Muscle of arm (tissue), 14 donors: ENCODE data around the gene PLEKHH1. TPM values are rescaled to one million over a fixed set of nuclear protein-coding genes. Genes with fewer than 3 reads are reported as not detected.

Experiments used
- DNase-seq: peaks from one replicate; pipeline ENCODE4 v3.0.0-alpha.2; 2013
- long read RNA-seq, 11 donors: transcript quantifications; one replicate each; lab custom pipeline, GENCODE V29; 2026
- polyA plus RNA-seq, 12 donors: library from polyadenylated mRNA; unstranded; fragments of 120-200 nt; gene quantifications; one replicate each; pipeline ENCODE4 v1.2.1, GENCODE V29; 2013; ENCODE audit not compliant: insufficient read length in 12 of 12

PLEKHH1 gene
- 10 to 100 TPM in 2 of 12 donors, 1 to 10 TPM in 8, under 1 TPM in 1, not detected in 1; 1.00 to 13.1 (median 1.7) TPM for polyA plus RNA-seq
- long read RNA-seq, donor 1, full-length matches to known transcripts = 2 of 2 reads
- long read RNA-seq, donor 1, partial matches to known transcripts = 0 of 2 reads
- long read RNA-seq, donor 1, other reads (novel, unspliced or antisense) = 0 of 2 reads
- long read RNA-seq, donor 2, partial matches to known transcripts = 36 of 36 reads
- long read RNA-seq, donor 2, other reads (novel, unspliced or antisense) = 0 of 36 reads
- long read RNA-seq, donor 3, partial matches to known transcripts = 18 of 25 reads
- long read RNA-seq, donor 3, other reads (novel, unspliced or antisense) = 7 of 25 reads
- long read RNA-seq, donor 4 = 0 reads
- long read RNA-seq, donor 5, full-length matches to known transcripts = 1 of 1 reads
- long read RNA-seq, donor 5, partial matches to known transcripts = 0 of 1 reads
- long read RNA-seq, donor 5, other reads (novel, unspliced or antisense) = 0 of 1 reads
- long read RNA-seq, donor 6, partial matches to known transcripts = 0 of 12 reads
- long read RNA-seq, donor 6, other reads (novel, unspliced or antisense) = 12 of 12 reads
- long read RNA-seq, donor 7 = 0 reads
- long read RNA-seq, donor 8, full-length matches to known transcripts = 1 of 1 reads
- long read RNA-seq, donor 8, partial matches to known transcripts = 0 of 1 reads
- long read RNA-seq, donor 8, other reads (novel, unspliced or antisense) = 0 of 1 reads
- long read RNA-seq, donor 9 = 0 reads
- long read RNA-seq, donor 10, partial matches to known transcripts = 0 of 5 reads
- long read RNA-seq, donor 10, other reads (novel, unspliced or antisense) = 5 of 5 reads
- long read RNA-seq, donor 11 = 0 reads

DNA sequence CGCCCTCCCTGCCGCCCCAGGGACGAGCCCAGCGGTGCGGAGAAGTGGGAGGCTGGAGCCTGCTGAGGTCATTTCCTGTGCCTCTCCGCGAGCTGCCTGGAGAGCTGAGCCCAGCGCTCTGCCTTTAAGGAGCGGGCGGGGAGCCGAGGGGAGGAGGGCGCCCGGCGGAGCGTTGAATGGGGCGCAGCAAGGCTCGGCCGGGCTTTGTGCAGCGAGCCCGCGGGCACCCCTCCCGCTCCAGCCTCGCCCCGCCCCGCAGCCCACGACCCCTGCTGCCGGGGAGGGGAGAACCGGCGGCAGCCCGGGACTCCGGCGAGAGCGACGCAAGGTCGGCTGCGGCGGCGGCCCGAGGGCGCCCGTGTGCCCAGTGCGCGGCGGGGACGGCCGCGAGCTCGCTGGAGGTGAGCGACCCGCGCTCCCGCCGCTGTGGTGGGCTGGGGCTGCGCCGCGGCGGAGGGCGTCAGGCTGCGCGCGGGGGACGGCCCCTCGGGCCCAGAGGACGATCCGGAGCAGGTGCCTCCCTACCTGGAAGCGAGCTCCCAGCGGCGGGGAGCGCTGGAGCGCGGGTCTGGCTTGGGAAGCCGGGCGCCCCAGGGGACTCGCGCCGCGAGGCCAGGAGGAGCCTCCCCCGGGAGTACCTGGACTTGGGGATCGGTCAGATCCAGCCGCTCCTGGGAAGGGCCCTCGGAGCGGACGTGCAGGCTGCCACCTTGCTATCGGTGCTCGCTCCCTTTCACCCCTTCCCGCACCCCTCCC is at the start of gene PLEKHH1:
TSS of gene PLEKHH1 (plus strand) at position 293 of the 756 bp plus-strand sequence. CDS start 8,578 bp downstream, outside the sequence.
- DNase-seq = peak; percentile 52

DNA sequence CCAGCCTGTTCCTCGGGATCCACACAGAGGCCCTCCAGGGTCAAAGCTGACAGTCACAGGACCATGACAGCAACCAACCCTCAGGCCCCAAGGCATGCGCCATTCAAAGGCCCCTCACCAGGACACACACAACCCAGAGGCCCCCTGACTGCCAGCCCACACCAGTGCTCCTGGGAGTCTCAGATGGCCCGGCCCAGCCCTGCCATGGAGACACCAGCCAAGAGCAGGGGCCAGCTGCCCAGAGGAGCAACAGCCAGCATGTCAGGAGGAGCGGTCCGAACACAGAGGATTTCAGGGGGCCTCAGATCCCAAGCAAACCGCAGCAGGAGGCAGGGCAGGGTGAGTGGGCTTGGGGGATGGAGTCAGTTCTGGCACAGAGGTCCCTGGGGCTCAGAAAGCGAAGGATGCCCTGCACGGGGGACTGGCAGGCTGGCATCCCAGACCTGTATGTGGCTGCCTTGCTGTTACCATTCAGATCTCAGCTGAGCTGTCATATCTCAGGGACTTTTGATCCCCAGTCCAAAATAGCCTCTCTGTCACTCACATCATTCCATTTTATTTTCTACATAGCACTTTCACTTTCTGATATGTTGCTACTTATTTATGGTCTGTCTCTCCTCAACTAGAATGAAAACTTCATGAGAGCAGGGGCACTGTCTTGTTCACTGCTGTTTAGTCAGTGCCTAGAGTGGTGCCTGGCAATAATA is 49.4 kb upstream of the PLEKHH1 start:
- no peak for DNase-seq

DNA sequence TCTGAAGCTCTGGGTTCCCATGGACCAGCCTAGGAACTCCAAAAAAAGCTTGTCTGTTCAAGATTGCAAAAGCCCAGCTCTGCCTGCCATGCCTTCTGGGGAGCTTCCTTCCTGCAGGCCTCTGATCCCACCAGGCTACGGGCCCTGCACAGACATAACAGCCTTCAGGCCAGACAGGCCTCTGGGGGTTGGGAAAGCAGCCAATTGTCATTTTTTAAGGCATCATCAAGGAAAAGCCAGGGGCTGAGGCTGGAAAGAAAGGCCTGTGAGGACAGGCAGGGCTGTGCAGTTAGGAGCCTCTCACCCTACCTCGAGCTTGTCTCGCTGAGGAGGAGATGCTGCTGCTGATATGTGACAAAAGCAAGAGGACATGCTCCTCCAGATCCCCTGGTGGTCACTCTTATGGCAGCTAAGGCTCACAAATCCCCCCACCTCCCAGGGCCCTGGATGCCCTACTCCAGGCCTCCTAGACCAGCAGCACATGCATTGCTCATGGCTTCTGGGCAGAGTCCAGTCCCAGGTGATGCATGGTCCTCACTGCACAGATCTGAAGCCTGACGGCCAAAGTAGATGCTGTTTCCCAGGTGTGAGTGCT is 47.5 kb upstream of the PLEKHH1 start:
- no peak for DNase-seq

DNA sequence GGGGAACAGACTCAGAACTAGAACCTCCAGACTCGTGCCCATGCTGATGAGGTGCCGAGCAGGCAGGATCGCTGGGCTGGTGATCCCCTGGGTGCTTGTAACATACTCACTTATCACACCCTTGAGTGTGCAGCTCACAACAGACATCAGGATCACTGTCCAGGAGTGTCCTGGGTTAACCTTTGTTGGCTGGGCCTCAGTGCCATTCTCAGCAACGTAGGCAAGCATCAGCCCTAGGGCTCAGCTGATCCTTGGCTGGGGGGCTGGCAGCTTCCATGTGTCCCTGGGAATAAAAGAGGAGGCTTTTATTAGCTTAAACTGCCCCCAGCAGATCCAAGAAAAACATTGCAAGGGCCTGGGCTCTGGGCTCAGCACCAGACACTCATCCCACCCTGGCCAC is 46.2 kb upstream of the PLEKHH1 start:
- DNase-seq = no peak

DNA sequence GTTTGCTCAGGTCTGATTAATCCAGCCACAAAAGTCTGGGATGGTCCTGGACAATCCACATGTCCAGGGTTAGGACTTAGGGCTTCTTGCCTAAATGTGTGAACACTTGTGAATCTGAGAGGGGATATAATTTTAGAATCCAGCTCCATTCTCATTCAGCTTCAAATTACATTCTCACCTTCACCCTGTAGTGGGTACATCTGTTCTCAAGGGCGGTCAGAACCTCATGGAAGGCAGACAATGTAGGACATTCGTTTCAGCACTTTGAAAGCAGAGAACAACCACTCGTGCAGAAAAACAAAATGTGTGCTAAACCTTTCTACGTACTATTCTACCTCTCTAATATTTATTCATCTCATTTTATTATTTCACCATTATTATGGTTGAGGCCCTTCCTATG is 45.8 kb upstream of the PLEKHH1 start:
- DNase-seq = no peak

DNA sequence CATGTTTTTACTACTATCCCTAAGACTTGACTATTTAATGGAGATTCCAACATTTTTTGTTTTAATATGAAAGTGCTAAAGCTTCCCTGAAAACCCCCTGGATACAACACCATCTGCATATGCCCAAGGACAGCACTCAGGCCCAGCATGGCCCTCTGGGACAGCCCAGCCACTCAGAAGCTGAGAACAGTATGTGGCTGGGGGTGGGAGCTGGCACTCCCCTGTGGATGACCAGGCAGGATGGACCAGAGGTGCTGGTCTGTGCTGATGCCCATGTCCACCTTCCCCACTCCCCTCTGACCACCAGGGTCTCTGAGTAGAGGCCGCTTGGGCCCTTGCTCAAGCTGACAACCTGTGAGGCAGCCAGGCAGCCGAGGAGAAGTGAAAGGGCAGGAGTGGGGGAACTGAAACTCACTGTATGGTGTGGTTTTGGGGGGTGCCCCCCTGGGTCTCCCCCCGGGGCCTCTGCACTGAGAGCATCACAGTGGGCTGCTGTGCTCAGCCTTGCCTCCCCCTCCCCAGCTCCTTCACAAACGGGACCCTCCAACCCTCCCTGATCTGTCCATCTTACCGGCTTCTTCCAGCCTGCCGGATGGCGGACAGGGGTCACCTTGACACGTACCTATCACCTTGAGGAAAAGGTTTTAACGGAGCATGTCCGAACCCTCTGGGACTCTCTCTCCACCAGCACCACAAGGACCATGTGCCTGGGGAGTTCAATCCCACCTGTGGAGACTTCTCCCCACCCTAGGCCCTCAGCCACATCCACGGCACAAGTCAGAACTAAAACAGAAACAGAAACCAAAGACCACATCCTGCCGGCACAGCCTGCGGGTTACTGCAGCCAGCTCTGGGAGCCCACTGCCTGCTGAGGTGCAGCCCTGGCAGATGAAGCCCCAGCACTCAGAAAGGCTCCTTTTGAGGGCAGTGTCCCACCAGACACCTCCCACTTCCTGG is 44.9 kb upstream of the PLEKHH1 start, which contains the start of gene TMEM229B:
TSS of gene TMEM229B (minus strand) at position 785 of the 957 bp plus-strand sequence. CDS start 14,798 bp downstream, outside the sequence.
- peak; percentile 8 for DNase-seq

DNA sequence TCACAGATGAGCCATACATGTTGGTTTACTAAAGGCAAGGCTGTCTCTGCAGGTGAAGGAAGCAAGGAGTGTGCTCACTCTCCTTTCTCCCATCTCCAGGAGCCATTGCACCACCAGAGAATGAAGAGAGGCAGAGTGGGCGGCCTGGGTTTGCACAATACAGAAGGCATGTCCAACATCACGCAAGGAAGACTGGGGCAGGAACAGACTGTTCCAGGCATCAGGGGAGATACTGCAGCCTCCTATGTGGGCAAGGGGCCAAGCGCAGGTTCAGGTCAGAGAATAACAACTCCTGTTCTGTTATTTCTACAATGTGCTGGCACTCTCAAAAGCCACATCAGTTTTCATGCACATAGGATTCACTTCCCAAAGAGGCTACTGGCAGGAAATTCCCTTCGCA is 42.9 kb upstream of the PLEKHH1 start:
- no peak for DNase-seq

DNA sequence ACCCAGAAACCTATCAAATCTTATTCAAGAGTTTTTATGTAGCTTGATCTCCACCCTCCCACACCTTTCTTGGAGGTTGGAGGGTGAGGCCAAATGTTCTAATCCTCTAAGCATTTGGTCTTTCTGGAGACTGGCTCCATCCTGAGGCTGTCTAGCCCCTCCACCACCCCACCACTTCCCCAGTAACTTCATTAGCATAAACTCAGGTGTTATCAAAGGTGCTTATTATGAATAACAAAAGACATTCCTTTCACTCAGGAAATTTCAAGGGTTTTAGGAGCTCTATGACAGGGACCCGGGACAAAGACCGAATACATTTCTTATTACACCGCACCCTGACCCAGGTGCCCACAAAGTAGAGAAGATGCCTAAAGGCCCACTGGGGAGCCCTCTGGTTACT is 41.8 kb upstream of the PLEKHH1 start:
- DNase-seq = no peak

DNA sequence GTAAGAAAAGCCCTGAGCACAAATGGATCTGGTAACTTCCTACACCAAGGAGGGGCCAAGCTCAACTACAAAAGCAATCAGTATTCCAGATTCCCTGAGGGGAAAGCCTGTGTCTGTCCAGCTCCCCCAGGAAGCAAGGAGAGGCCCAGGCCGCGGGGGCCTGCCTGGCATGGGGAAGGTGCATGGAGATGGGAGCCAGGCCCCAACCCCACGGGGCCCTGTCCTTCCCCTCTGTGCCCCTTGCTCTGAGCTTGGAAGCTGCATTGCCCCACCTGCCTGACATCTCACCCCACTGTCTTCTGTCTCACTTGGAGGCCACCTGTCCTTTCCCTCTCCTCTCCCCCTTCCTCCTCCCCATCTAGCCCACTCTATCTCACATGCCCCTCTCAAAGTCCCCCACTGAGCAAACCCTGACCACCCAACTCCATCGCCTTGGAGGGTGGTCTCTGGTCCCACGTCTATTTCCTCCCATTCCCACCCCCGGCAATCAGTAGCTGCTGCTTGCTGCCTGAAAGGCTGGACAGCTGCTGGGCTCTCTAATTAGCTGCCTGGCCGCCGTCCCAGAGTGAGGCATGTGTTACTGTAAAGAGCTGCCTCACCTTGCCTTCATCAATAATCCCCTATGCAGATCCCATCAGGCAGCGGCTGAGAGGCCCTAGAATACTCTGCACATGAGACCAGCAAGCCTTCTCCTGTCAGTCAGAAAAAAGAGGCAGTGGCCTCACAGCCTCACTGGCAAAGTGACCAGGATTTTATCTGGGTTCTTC is 41.2 kb upstream of the PLEKHH1 start:
- DNase-seq = no peak

DNA sequence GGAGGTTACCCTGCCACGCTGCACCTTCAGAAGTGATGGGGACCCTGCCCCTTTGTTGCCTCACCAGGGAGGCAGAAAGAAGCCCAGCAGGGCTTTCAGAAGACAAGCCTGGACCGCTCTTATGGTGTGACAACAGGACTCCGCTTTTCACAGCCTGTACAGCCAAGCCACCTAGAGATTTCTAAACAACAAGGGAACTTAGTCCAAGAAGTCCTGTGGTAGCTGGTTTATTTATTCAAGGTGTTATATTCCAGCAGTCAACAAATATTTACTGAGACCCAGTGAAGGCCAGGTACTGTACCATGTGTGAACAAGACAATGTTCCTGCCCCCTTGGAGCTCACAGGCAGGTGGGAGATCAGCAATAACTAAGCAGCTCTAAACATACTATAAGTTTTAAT is 40.6 kb upstream of the PLEKHH1 start:
- no peak for DNase-seq

DNA sequence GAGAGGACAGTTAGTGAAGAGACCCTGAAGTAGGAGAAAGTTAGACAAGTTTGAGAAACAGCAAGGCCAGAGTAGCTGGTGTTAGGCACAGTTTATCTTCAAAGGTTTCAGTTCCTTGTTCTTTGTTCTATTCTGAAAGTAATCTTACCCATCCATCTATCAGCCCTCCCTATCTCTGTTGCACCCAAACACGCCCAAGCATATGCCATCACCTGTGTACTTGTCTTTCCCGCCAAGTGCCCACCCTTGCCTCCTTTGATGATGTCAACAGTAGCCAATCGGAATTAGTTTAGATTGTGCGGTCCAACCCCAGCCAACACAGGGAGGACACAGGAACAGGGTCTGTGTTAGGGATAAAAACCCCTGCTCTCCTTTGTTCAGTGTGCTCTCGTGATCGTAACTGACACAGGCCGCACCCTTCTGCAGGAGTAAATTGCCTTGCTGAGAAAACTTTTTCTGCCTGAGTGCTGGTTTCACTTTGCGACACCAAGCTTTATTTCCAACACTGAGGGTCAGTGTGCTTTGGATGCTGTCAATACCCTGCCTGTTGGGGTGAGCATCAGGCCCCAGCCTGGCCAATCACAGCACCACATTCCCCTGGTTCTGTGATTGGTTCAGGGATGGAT is 39.9 kb upstream of the PLEKHH1 start:
- no peak for DNase-seq

DNA sequence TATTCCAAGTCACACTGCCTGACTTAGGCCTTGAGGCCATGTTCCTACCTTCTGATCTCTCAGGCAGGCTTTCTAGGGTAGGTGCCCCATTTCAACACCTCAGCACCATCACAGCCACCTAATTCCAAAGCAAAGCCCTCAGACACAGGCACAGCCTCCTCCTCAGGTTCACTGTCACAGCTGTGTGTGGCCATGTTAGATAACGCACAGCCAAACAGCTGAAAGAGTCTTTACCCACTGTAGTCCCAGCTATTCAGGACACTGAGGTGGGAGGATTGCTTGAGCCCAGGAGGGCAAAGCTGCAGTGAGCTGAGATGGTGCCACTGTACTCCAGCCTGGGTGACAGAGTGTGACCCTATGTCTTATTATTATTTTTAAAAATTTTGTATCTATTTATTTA is 37.3 kb upstream of the PLEKHH1 start:
- DNase-seq = no peak

DNA sequence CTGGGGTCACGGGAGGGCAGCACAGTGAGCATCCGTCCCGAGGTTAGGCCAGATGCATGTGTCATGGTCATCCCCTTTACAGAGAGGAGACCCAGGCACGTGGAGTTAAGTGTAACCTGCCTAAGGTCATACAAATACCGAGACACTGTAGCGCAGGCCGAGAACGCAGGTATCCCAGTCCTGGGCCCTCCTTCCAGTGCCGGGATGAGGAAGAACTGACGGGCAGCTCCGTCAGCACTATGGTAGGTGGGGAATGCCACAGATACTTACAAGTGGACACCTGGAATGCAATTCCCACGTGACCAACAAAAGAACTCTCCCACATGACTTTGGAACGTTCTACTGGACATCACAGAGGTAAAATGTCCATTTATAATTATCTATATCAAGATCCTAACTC is 35.9 kb upstream of the PLEKHH1 start:
- no peak for DNase-seq

DNA sequence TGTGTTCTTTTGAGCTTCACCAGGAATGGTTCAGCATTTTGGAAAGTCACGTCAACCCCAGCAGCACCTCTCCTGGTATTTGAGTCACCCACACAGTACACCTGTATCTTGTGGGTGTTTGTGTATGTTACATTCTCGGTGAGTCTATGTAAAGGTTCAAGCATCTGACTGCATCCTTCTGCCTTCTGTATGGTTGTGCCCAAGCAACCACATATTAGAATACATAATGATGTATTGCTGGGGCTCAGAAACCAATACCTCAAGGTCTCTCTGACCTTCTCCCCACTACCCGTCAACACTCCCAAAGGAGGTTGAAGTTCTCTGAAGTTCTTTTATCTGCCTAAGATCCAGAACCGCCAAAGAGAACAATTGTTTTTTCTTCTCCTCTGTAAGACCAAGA is 35.4 kb upstream of the PLEKHH1 start:
- DNase-seq = no peak

DNA sequence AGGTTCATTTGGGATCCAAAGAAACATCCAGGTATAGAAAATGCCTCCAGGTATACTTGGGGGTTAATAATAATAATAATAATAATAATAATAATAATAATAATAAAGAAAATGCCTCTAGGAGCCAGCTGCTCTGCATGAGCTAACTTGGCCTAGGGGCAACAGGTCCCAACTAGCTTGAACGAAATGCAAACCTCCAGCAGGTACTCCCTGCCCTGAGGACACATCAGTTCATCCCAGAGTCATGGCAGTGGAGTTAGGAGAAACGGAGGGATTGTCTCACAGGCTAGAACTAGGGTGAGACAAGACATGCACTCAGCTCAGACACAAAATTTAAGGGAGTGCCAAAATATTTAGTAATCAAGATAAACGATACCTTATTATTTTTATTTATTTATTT is 32.1 kb upstream of the PLEKHH1 start:
- DNase-seq = no peak

DNA sequence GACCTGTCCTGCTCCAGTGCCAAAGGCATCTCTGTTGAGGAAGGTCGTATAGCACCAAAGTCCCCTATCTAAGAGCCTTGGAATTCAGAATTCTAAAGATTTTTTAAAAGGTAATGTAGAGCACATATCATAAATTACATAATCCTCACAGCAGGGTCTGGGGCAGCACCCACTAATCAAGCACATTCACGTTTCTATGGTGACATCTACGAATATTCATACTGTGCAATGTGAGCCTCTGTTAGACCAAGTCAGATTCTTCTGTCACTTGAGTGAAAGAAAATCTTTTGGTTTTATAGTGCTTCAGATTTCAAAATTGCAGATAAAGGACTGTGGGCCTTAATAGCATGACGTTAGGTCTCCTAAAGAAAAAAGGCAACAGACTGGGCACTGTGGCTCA is 31.4 kb upstream of the PLEKHH1 start:
- no peak for DNase-seq

DNA sequence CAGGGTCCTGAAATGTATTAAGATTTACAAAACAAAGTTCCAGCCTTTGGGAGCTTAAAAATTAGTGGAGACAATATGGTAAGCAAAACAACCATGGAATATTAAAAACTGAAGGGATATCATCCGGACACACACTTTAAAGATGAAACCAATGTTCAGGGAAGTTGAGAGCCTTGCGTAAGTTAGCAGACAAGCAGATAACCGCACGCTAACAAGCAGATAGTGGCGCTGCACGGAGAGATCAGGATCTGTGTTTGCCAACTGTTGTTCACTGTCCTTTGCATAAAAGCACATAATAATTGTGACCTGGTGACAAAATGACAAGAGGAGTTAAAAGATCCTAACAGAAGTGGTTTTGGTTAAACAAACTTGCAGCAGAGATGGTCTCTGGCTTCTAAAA is 30.2 kb upstream of the PLEKHH1 start:
- DNase-seq = no peak

DNA sequence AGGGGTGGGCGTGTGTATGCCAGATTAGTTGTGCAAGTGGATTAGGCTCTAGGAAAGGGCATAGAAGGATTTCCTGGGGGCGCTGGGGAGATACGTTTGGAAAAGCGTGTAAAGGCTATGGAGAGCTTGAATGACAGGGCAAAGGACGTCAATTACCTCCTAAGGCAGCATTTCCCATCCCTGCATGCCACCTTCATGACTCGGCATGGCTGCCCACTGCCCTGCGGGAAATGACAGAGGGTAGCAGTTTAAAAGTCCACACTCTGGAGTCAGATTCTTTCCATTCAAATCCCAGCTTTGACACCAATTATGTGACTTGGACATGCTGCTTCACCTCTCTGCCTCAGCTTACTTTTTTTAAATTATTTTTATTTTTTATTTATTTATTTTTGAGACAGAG is 29.8 kb upstream of the PLEKHH1 start:
- no peak for DNase-seq
